Measurements from ENCODE around the gene RNF215. TPM values are rescaled to one million over a fixed set of nuclear protein-coding genes. Genes with fewer than 3 reads are reported as not detected.

RNF215 gene
- total RNA-seq, 1 donor from 2014 or later = 4.9 TPM

DNA sequence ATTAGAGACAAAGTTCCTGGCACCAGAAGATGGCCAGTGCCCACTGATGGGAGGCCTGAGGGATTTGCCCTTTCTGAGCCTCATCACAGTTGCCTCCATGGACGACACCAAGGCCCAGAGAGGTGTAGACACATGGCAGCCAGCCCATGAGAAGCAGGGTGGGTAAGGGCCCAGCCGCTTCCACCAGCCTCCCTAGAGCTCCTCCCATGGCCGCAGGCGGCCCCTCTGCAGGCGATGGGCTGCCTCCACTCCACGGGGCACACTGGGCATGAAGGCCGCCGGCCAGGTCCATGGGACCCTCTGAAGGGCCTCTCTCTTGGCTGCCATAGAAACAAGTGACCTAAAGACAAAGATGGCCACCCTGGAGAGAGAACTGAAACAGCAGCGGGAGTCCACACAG is 15.9 kb downstream of the RNF215 start:
- no peak for TF ChIP-seq CTCF (IDR thresholded peaks at IDR 0.05; ENCODE audit: borderline replicate concordance)

DNA sequence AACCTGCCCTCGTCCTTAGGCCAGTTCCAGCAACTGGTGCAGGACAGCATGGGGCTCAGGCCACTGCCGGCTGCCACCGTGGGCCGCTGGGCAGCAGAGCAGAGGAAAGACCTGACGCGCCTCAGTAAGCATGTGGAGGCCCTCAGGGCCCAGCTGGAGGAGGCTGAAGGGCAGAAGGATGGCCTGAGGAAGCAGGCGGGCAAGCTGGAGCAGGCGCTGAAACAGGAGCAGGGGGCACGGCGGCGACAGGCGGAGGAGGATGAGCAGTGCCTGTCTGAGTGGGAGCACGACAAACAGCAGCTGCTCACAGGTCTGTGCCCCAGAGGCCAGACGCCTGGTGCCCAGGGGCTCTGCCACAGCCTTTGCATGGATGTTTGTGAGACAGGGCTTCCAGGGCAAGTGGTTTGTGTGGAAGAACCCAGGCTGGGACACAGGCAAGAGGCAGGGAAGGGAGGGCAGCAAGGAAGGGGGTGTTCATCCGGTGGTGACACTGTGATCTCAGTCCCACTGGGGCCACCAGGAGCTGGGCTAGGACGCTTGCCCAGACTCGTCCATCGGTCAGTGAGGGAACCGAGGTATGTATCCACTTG is 16.5 kb downstream of the RNF215 start:
- intact Hi-C loops (cut with micrococcal nuclease) = no loop called here
- Histone ChIP-seq H3K4me3 (no peak overlapping the region), H3K27me3 (ENCODE audit: low read depth) (no peaks in the 10 kb centered on the region), H3K36me3 (no peaks in the 10 kb centered on the region), H3K9me3 (replicated peaks) (no peaks in the 10 kb centered on the region), H3K27ac (replicated peaks) (no peak overlapping the region), H3K4me1 (no peaks in the 10 kb centered on the region)
- no peak for DNase-seq
- no peak for TF ChIP-seq CTCF (IDR thresholded peaks at IDR 0.05; ENCODE audit: borderline replicate concordance)

More for the DNA sequence above, 15.9 kb downstream of the RNF215 start:
- no peaks in the 10 kb centered on the region for H3K36me3 ChIP-seq
- no peaks in the 10 kb centered on the region for H3K27me3 ChIP-seq (ENCODE audit: low read depth)
- intact Hi-C loops (cut with micrococcal nuclease) = no loop called here
- H3K27ac ChIP-seq (replicated peaks) = no peak overlapping the region
- H3K4me1 ChIP-seq = no peaks in the 10 kb centered on the region
- H3K9me3 ChIP-seq (replicated peaks) = no peaks in the 10 kb centered on the region
- no peak overlapping the region for H3K4me3 ChIP-seq
- DNase-seq = no peak

DNA sequence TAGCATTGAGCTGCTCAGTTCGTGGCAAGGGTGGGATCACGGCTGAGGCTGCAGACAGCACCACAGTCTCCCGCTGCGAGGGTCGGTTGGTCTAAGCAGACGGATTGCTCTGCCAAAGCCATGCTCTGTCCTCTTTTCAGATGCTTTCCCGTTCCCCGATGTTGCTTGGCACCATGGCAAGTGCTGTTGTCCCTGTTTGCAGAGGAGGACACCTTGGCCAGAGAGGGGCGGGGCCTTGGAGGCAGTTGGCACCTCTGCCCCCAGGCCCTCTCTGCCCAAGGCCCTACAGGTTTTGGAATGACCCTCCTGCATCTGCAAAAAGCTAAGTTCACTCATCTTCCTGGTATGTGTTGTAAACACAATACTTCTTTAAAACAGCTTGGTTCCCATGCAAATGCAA is 18.8 kb downstream of the RNF215 start:
- H3K4me1 ChIP-seq = no peaks in the 10 kb centered on the region
- no peak overlapping the region for H3K4me3 ChIP-seq
- no peaks in the 10 kb centered on the region for H3K27me3 ChIP-seq (ENCODE audit: low read depth)
- H3K36me3 ChIP-seq = no peaks in the 10 kb centered on the region
- intact Hi-C loops (cut with micrococcal nuclease) = no loop called here
- H3K9me3 ChIP-seq (replicated peaks) = no peaks in the 10 kb centered on the region
- no peak for DNase-seq
- H3K27ac ChIP-seq (replicated peaks) = no peak overlapping the region
- TF ChIP-seq CTCF (IDR thresholded peaks at IDR 0.05; ENCODE audit: borderline replicate concordance) = no peak

DNA sequence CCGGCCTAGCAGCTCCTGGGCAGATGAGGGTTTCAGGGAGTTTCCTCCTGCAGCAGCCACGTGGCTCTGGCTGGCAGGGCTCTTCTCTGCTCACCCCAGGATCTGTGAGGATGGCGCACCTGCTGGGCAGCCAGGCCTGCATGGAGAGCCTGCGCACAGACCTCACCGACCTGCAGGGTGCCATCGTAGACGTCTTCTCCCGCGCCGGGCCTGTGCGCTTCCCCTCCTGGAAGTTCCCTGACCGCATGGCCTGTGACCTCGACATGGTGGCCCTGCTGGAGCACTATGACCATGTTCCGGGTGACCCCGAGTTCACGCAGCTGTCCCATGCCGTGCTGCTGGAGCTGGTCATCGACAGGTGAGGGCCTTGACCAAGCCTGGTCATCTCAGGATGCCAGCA is 21.3 kb downstream of the RNF215 start:
- Histone ChIP-seq H3K36me3 (no peaks in the 10 kb centered on the region), H3K27me3 (ENCODE audit: low read depth) (no peaks in the 10 kb centered on the region), H3K9me3 (replicated peaks) (no peaks in the 10 kb centered on the region), H3K4me3 (no peak overlapping the region), H3K27ac (replicated peaks) (no peak overlapping the region), H3K4me1 (no peaks in the 10 kb centered on the region)
- intact Hi-C loops (cut with micrococcal nuclease) = no loop called here
- TF ChIP-seq CTCF (IDR thresholded peaks at IDR 0.05; ENCODE audit: borderline replicate concordance) = no peak
- no peak for DNase-seq

DNA sequence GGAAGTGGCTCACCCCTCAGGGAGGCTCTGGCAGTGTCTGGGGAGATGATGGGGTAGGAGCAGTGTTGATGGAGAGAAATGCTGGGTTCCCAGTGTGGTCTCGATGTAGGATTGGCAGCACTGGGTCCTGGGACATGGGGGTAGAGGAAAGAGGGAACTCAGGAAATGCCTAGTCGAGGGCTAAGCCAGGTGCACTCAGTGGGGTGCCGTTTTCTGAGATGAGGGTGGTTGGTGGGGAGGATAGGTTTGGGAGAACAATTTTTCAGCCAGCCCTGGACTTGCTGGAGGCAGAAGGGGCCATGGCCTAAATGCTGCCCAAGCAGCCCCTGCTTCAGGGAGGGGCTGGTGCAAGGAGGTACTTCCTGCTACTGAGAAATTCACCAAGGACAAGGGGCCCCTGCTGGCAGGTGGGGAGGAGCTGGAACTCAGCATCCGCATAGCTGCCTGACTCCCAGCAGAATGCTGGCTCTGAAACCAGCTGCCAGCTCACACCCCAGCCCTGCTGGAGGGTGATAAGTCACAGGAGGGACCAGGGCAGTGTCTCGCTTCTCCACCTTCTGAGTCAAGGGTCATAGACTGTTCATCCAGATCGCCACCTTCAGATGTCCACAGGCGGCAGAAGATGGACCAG is 24.4 kb downstream of the RNF215 start:
- no peak for TF ChIP-seq CTCF (IDR thresholded peaks at IDR 0.05; ENCODE audit: borderline replicate concordance)
- DNase-seq = no peak

More for the DNA sequence above, 24.4 kb downstream of the RNF215 start:
- intact Hi-C loops (cut with micrococcal nuclease) = no loop called here
- Histone ChIP-seq H3K27ac (replicated peaks) (no peak overlapping the region), H3K27me3 (ENCODE audit: low read depth) (no peaks in the 10 kb centered on the region), H3K9me3 (replicated peaks) (no peaks in the 10 kb centered on the region), H3K4me3 (no peak overlapping the region), H3K4me1 (no peaks in the 10 kb centered on the region), H3K36me3 (no peaks in the 10 kb centered on the region)

Data from left ventricle myocardium inferior (tissue), 1 donor.